Neural progenitor cell (in vitro differentiated cells): ENCODE measurements around the gene LUZP1. TPM values are rescaled to one million over a fixed set of nuclear protein-coding genes. Genes with fewer than 3 reads are reported as not detected.

Experiments used
- DNase-seq: peaks from one replicate; pipeline ENCODE4 v3.0.0-alpha.2; 2016; ENCODE audit warnings: low spot score
- H2AFZ ChIP-seq: fragments of 200-600 bp; sonication (generic); replicated peaks from 2 replicates; pipeline ENCODE4 v1.6.1; 2016; ENCODE audit warnings: antibody characterized with exemption
- H3F3A ChIP-seq: fragments of 200-600 bp; sonication (generic); 2 replicates; pipeline ENCODE4 v1.6.1; 2016; ENCODE audit warnings: antibody characterized with exemption, low read depth
- H3K27ac ChIP-seq: fragments of 200-600 bp; sonication (generic); 2 replicates; pipeline ENCODE4 v1.5.1; 2016; ENCODE audit warnings: mild to moderate bottlenecking
- H3K27me3 ChIP-seq: fragments of 200-600 bp; sonication (generic); 2 replicates; pipeline ENCODE4 v1.6.1; 2016; ENCODE audit warnings: mild to moderate bottlenecking, moderate library complexity
- H3K36me3 ChIP-seq: fragments of 200-600 bp; sonication (generic); 2 replicates; pipeline ENCODE4 v1.5.1; 2016
- H3K4me1 ChIP-seq: fragments of 200-600 bp; sonication (generic); 2 replicates; pipeline ENCODE4 v1.6.1; 2016; ENCODE audit warnings: mixed run types
- H3K4me2 ChIP-seq: fragments of 200-600 bp; sonication (generic); 2 replicates; pipeline ENCODE4 v1.6.1; 2016
- H3K4me3 ChIP-seq: fragments of 200-600 bp; sonication (generic); 2 replicates; pipeline ENCODE4 v1.5.1; 2016
- H3K79me2 ChIP-seq: fragments of 200-600 bp; sonication (generic); 2 replicates; pipeline ENCODE4 v1.6.1; 2016; ENCODE audit warnings: low read depth
- H3K9ac ChIP-seq: fragments of 200-600 bp; sonication (generic); 2 replicates; pipeline ENCODE4 v1.6.1; 2016
- H3K9me3 ChIP-seq: fragments of 200-600 bp; sonication (generic); 2 replicates; pipeline ENCODE4 v1.5.1; 2016; ENCODE audit warnings: low read depth
- H4K20me1 ChIP-seq: fragments of 200-600 bp; sonication (generic); 2 replicates; pipeline ENCODE4 v1.6.1; 2016; ENCODE audit warnings: low read depth
- H3K27ac Mint-ChIP-seq: 3 replicates; pipeline ENCODE4 v1.8.0; 2021; ENCODE audit warnings: mixed read lengths
- H3K27me3 Mint-ChIP-seq: 2 replicates; pipeline ENCODE4 v1.8.0; 2022; ENCODE audit warnings: low read depth, mild to moderate bottlenecking, inconsistent platforms, moderate library complexity, mixed read lengths; ENCODE audit not compliant: insufficient read depth
- H3K36me3 Mint-ChIP-seq: 3 replicates; pipeline ENCODE4 v1.8.0; 2021; ENCODE audit warnings: mixed read lengths
- H3K4me1 Mint-ChIP-seq: 3 replicates; pipeline ENCODE4 v1.8.0; 2021; ENCODE audit warnings: mixed read lengths
- H3K4me3 Mint-ChIP-seq: 3 replicates; pipeline ENCODE4 v1.8.0; 2021; ENCODE audit warnings: mild to moderate bottlenecking, moderate library complexity, mixed read lengths
- H3K9me3 Mint-ChIP-seq: 3 replicates; pipeline ENCODE4 v1.8.0; 2020; ENCODE audit warnings: mixed read lengths
- EZH2 ChIP-seq: fragments of 200-600 bp; sonication (generic); IDR thresholded peaks from 2 replicates; pipeline ENCODE4 v1.6.1; 2017; ENCODE audit warnings: antibody characterized with exemption, mild to moderate bottlenecking, moderate library complexity
- EZH2phosphoT487 ChIP-seq: fragments of 200-600 bp; sonication (generic); IDR thresholded peaks from 2 replicates; pipeline ENCODE4 v1.6.1; 2017; ENCODE audit warnings: antibody characterized with exemption
- total RNA-seq: library from RNA; depleted of rRNA; stranded (reverse); fragments of >200 nt; gene quantifications from 2 replicates; pipeline ENCODE4 v1.2.3, GENCODE V29; 2015; ENCODE audit warnings: low replicate concordance
- TF ChIP-seq, protein P1 (sequence below): fragments of 200-600 bp; sonication (generic); IDR thresholded peaks from 2 replicates; pipeline ENCODE4 v1.5.1; 2017; ENCODE audit warnings: antibody characterized with exemption, mild to moderate bottlenecking

LUZP1 gene
- total RNA-seq, 1 donor from 2014 or later = 39.1 TPM

GRCh38 chr1:23066075-23066474 lies 102.6 kb downstream of the LUZP1 start:
- TF ChIP-seq EZH2phosphoT487 (no peak), EZH2 (no peak)
- TF ChIP-seq, protein P1, sequence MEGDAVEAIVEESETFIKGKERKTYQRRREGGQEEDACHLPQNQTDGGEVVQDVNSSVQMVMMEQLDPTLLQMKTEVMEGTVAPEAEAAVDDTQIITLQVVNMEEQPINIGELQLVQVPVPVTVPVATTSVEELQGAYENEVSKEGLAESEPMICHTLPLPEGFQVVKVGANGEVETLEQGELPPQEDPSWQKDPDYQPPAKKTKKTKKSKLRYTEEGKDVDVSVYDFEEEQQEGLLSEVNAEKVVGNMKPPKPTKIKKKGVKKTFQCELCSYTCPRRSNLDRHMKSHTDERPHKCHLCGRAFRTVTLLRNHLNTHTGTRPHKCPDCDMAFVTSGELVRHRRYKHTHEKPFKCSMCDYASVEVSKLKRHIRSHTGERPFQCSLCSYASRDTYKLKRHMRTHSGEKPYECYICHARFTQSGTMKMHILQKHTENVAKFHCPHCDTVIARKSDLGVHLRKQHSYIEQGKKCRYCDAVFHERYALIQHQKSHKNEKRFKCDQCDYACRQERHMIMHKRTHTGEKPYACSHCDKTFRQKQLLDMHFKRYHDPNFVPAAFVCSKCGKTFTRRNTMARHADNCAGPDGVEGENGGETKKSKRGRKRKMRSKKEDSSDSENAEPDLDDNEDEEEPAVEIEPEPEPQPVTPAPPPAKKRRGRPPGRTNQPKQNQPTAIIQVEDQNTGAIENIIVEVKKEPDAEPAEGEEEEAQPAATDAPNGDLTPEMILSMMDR = no peak
- Histone ChIP-seq H4K20me1 (peaks cover 85% of the 10 kb centered on the region), H3K9ac (no peak overlapping the region), H3K9me3 (no peaks in the 10 kb centered on the region), H3F3A (peaks cover 8% of the 10 kb centered on the region), H3K27ac (no peak overlapping the region), H3K27me3 (no peaks in the 10 kb centered on the region), H3K4me1 (no peaks in the 10 kb centered on the region), H3K79me2 (peaks cover 37% of the 10 kb centered on the region), H3K36me3 (peaks cover 23% of the 10 kb centered on the region), H3K4me2 (no peak overlapping the region), H2AFZ (no peak overlapping the region), H3K4me3 (no peak overlapping the region)
- Mint-ChIP-seq H3K27ac (no peak overlapping the region), H3K36me3 (peaks cover 37% of the 10 kb centered on the region), H3K4me3 (no peak overlapping the region), H3K4me1 (no peaks in the 10 kb centered on the region), H3K9me3 (no peaks in the 10 kb centered on the region), H3K27me3 (no peaks in the 10 kb centered on the region)
- no peak for DNase-seq

GRCh38 chr1:23065385-23065784 lies 103.3 kb downstream of the LUZP1 start:
- Histone ChIP-seq H3K9me3 (no peaks in the 10 kb centered on the region), H2AFZ (no peak overlapping the region), H3K9ac (no peak overlapping the region), H4K20me1 (peaks cover 88% of the 10 kb centered on the region), H3K4me3 (no peak overlapping the region), H3K27me3 (no peaks in the 10 kb centered on the region), H3K27ac (no peak overlapping the region), H3K36me3 (peaks cover 22% of the 10 kb centered on the region), H3K4me1 (no peaks in the 10 kb centered on the region), H3K79me2 (peaks cover 37% of the 10 kb centered on the region), H3F3A (peaks cover 8% of the 10 kb centered on the region), H3K4me2 (no peak overlapping the region)
- no peaks in the 10 kb centered on the region for H3K9me3 Mint-ChIP-seq
- H3K27ac Mint-ChIP-seq = no peak overlapping the region
- peaks cover 38% of the 10 kb centered on the region for H3K36me3 Mint-ChIP-seq
- TF ChIP-seq EZH2 (no peak), EZH2phosphoT487 (no peak)
- TF ChIP-seq, protein P1 = no peak
- no peak for DNase-seq
- H3K4me3 Mint-ChIP-seq = no peak overlapping the region
- H3K4me1 Mint-ChIP-seq = no peaks in the 10 kb centered on the region
- no peaks in the 10 kb centered on the region for H3K27me3 Mint-ChIP-seq

GRCh38 chr1:23062271-23062670 lies 106.4 kb downstream of the LUZP1 start:
- Histone ChIP-seq H3K4me3 (no peak overlapping the region), H3K4me2 (no peak overlapping the region), H3K27ac (no peak overlapping the region), H3K4me1 (no peaks in the 10 kb centered on the region), H3F3A (peaks cover 8% of the 10 kb centered on the region), H3K79me2 (peaks cover 56% of the 10 kb centered on the region), H4K20me1 (peaks cover 78% of the 10 kb centered on the region), H2AFZ (no peak overlapping the region), H3K27me3 (no peaks in the 10 kb centered on the region), H3K9ac (no peak overlapping the region), H3K36me3 (peaks cover 24% of the 10 kb centered on the region), H3K9me3 (no peaks in the 10 kb centered on the region)
- no peaks in the 10 kb centered on the region for H3K27me3 Mint-ChIP-seq
- H3K4me1 Mint-ChIP-seq = no peaks in the 10 kb centered on the region
- TF ChIP-seq EZH2phosphoT487 (no peak), EZH2 (no peak)
- TF ChIP-seq, protein P1 = no peak
- no peak overlapping the region for H3K27ac Mint-ChIP-seq
- no peak for DNase-seq
- H3K4me3 Mint-ChIP-seq = no peak overlapping the region
- peaks cover 31% of the 10 kb centered on the region for H3K36me3 Mint-ChIP-seq
- no peaks in the 10 kb centered on the region for H3K9me3 Mint-ChIP-seq
